Esophagus muscularis mucosa (tissue), 4 donors: ENCODE measurements around the gene PTEN. TPM values are rescaled to one million over a fixed set of nuclear protein-coding genes. Genes with fewer than 3 reads are reported as not detected.

ENCODE experiments used
- DNase-seq: peaks from one replicate; pipeline ENCODE4 v3.0.0-alpha.2; 2017; ENCODE audit errors: extremely low spot score
- H3K27ac ChIP-seq, 4 donors: fragments of 200-600 bp; sonication (generic); replicated peaks in 1 of 4; 1 replicate in 3 of 4; 2 replicates in 1 of 4; pipeline ENCODE4 v1.5.1; 2016 to 2019; ENCODE audit warnings: mild to moderate bottlenecking in 1 of 4
- H3K27me3 ChIP-seq, 4 donors: fragments of 200-600 bp; sonication (generic); one replicate each; pipeline versions ENCODE4 v1.5.1 to v1.6.0; 2016 to 2019
- H3K36me3 ChIP-seq, 4 donors: fragments of 200-600 bp; sonication (generic); one replicate each; pipeline ENCODE4 v1.5.1; 2016 to 2019
- H3K4me1 ChIP-seq, 4 donors: fragments of 200-600 bp; sonication (generic); one replicate each; pipeline ENCODE4 v1.5.1; 2016 to 2019
- H3K4me3 ChIP-seq, 4 donors: fragments of 200-600 bp; sonication (generic); 1 replicate in 2 of 4; 2 replicates in 2 of 4; pipeline ENCODE4 v1.5.1; 2016 to 2019; ENCODE audit warnings: mild to moderate bottlenecking in 4 of 4, moderate library complexity in 1 of 4
- H3K9me3 ChIP-seq, 4 donors: fragments of 200-600 bp; sonication (generic); 1 replicate in 3 of 4; 2 replicates in 1 of 4; pipeline ENCODE4 v1.5.1; 2016 to 2019
- CTCF ChIP-seq, 3 experiments: fragments of 200-600 bp in 2 of 3; fragments of 450-650 bp in 1 of 3; sonication (generic) in 2 of 3; IDR thresholded peaks; one replicate each; pipeline ENCODE4 v1.5.1; 2017 to 2019; ENCODE audit warnings: antibody characterized with exemption in 3 of 3, mild to moderate bottlenecking in 2 of 3, moderate library complexity in 1 of 3
- EP300 ChIP-seq: sonication (generic); formaldehyde crosslinking; IDR thresholded peaks from one replicate; pipeline ENCODE4 v1.6.1; 2017; ENCODE audit warnings: antibody characterized with exemption
- POLR2A ChIP-seq: fragments of 450-650 bp; IDR thresholded peaks from one replicate; pipeline ENCODE4 v1.6.1; 2017; ENCODE audit warnings: antibody characterized with exemption, moderate library complexity, mild to moderate bottlenecking, low read depth
- POLR2AphosphoS5 ChIP-seq, 2 donors: sonication (generic); formaldehyde crosslinking; IDR thresholded peaks; one replicate each; pipeline ENCODE4 v1.6.1; 2017; ENCODE audit warnings: antibody characterized with exemption in 2 of 2
- WGBS: methylation state at CpG from one replicate; pipeline ENCODE4 v1.1.5; 2018; 5-methylcytosine and 5-hydroxymethylcytosine counted together
- intact Hi-C: fragments of 100-400 bp; cut with DNase I; formaldehyde crosslinking; loops from one replicate; pipeline ENCODE4 v1.15.1; 2023
- small RNA-seq, 3 donors: library from RNA; depleted of rRNA; stranded (forward); fragments of <200 nt; gene quantifications; one replicate each; pipeline ENCODE3, GENCODE V24; 2016
- total RNA-seq, 4 donors: library from RNA; depleted of rRNA; stranded (reverse); fragments of >200 nt; gene quantifications; one replicate each; pipeline versions ENCODE4 v1.1.0 to v1.2.1, GENCODE V29; 2016

PTEN gene
- total RNA-seq, 4 donors from 2014 or later, result 83.2 to 117 (median 94.3) TPM

- H3K36me3 ChIP-seq, result no peaks in the 10 kb centered on the region
- no peaks in the 10 kb centered on the region for H3K27me3 ChIP-seq
- H3K9me3 ChIP-seq, result no peaks in the 10 kb centered on the region
- intact Hi-C loops, result no loop called here
- TF ChIP-seq POLR2AphosphoS5 (IDR thresholded peaks at IDR 0.05) (no peak), CTCF (IDR thresholded peaks at IDR 0.05) (no peak), POLR2A (no peak), EP300 (no peak)
- no peak overlapping the region for H3K4me3 ChIP-seq
- no peak for DNase-seq
- no peaks in the 10 kb centered on the region for H3K4me1 ChIP-seq
- H3K27ac ChIP-seq, result no peak overlapping the region
- WGBS, result 92% methylated on average over 1 of the region's 1 CpG
These were observed 145.5 kb downstream of the PTEN start for GRCh38 chr10:88008866-88009470.

GRCh38 chr10:88012641-88013040 lies 149.2 kb downstream of the PTEN start:
- no peak overlapping the region for H3K27ac ChIP-seq

DNA sequence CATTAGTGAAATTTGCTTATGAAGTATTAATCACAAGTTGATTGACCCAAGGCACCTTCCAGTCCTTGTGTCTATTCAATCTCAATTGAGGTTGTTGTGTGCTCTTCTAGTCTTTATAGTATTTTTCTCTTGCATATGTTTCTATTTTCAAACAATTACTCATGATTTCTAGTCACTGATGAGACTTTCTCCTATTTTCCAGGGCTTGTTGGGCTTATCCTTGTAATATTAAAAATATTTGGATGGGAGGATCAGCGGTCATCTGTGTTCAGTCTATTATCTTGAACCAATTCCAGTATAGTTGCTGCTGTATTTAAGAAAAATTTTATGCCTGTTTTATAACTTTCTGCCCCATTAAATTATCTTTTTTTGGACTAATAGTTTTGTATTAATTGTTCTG lies 154.4 kb downstream of the PTEN start:
- H3K9me3 ChIP-seq, result no peaks in the 10 kb centered on the region
- intact Hi-C loops, result no loop called here
- H3K27me3 ChIP-seq, result no peaks in the 10 kb centered on the region
- no peak overlapping the region for H3K4me3 ChIP-seq
- DNase-seq, result no peak
- no peak overlapping the region for H3K27ac ChIP-seq
- H3K4me1 ChIP-seq, result no peaks in the 10 kb centered on the region
- TF ChIP-seq CTCF (IDR thresholded peaks at IDR 0.05) (no peak), POLR2A (no peak), EP300 (no peak), POLR2AphosphoS5 (IDR thresholded peaks at IDR 0.05) (no peak)
- H3K36me3 ChIP-seq, result no peaks in the 10 kb centered on the region
- WGBS, result 70% methylated on average over 1 of the region's 1 CpG

More at GRCh38 chr10:88012641-88013040, 149.2 kb downstream of the PTEN start:
- no peak for DNase-seq
- Histone ChIP-seq H3K4me3 (no peak overlapping the region), H3K4me1 (no peaks in the 10 kb centered on the region), H3K9me3 (no peaks in the 10 kb centered on the region), H3K27me3 (no peaks in the 10 kb centered on the region), H3K36me3 (no peaks in the 10 kb centered on the region)
- no peak for TF ChIP-seq POLR2A
- no peak for TF ChIP-seq POLR2AphosphoS5 (IDR thresholded peaks at IDR 0.05)
- TF ChIP-seq CTCF (IDR thresholded peaks at IDR 0.05), result no peak
- TF ChIP-seq EP300, result no peak
- intact Hi-C loops, result no loop called here
- WGBS, result 53% methylated on average over 4 of the region's 4 CpGs

DNA sequence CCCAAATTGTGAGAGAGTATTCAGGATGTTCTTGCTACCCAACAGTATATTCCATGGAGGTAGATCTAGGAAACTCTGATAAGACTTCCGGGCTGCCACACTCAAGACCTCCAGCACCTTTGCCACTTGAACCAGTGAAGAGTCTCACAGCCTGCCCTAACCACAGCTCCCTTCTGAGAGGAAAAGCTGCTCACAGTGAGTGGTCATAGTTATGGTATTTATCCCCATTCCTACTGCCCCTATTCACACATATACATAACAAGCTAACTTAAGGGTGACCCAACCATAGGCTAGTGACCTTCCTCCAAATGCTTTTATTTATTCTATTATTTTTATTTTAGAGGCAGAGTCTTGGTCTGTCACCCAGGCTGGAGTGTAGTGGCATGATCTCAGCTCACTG lies 156.3 kb downstream of the PTEN start:
- Histone ChIP-seq H3K4me1 (no peaks in the 10 kb centered on the region), H3K4me3 (no peak overlapping the region), H3K36me3 (no peaks in the 10 kb centered on the region), H3K27ac (no peak overlapping the region), H3K27me3 (no peaks in the 10 kb centered on the region), H3K9me3 (no peaks in the 10 kb centered on the region)
- 100% methylated on average over 1 of the region's 1 CpG for WGBS
- intact Hi-C loops, result no loop called here
- no peak for TF ChIP-seq POLR2A
- TF ChIP-seq POLR2AphosphoS5 (IDR thresholded peaks at IDR 0.05), result no peak
- no peak for TF ChIP-seq CTCF (IDR thresholded peaks at IDR 0.05)
- DNase-seq, result no peak

Small RNAs within 50 kb of the gene (small RNA-seq; reads per million reads assigned to genes)
- gene RF00284, result 0 reads per million in 3 donors
- gene RN7SL78P, result 0 reads per million in 3 donors

Other genes with a start within 250 kb of the PTEN start
- 10 to 100 TPM in 3 of 4 donors, 1 to 10 TPM in 1; 9.6 to 16.7 (median 14.9) TPM for gene PAPSS2, start 203.7 kb upstream of the PTEN start, total RNA-seq
- gene ATAD1, start 45.4 kb upstream of the PTEN start, total RNA-seq, result 10 to 100 TPM; 29.1 to 41.3 (median 36.1) TPM
- under 1 TPM in 3 of 4 donors, not detected in 1; 0.17 to 0.52 (median 0.39) TPM for gene KLLN, start 92 bp upstream of the PTEN start, total RNA-seq